ENCODE data around the gene ACE2.

Gene ACE2

DNA sequence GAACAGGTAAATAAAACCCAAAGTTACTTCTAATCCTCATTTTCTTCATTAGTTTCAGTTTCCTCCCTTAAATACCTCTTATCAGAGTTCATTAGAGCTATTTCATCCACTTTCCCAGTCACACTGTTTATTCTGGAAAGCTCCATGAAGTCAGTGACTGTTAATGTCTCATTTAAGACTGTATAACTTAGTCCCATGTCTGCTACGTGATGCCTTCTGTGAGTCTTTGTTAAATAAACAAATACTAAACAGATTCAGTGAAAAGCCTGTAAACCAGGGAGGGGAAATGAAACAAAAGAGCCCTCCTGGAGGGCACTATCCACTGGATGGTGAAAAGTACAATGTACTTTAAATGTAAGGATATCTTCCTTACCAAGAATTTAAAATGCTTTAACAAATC, 24.7 kb downstream of the ACE2 start:
- DNase-seq (ENCODE audit: low read depth in 1 of 2, low spot score in 1 of 2) = no peak

GRCh38 chrX:15574017-15574416, 26.7 kb downstream of the ACE2 start:
- DNase-seq (ENCODE audit: low read depth in 1 of 2, low spot score in 1 of 2) = no peak

DNA sequence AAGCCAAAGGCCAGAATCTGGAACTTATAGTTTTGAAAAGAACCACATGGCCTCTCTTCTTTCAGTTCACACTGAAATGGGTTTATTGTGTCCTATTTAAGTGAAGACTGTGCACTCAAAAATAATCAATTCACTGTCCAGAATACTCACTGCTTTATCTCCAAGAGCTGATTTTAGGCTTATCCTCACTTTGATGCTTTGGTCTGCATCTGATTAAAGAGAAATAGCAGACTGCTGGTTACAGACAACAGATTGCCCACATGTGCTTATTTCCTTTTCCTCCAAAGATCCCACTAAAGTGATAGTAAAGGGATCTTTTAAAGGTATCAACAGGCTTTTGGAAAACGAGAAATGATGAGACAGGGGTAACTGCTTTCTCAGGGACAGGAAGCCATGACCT, 30.6 kb downstream of the ACE2 start:
- DNase-seq (ENCODE audit: low read depth in 1 of 2, low spot score in 1 of 2) = no peak

- no peak for DNase-seq (ENCODE audit: low read depth in 1 of 2, low spot score in 1 of 2)
Observed at GRCh38 chrX:15567886-15568616, 32.7 kb downstream of the ACE2 start.

- no peak for DNase-seq (ENCODE audit: low read depth in 1 of 2, low spot score in 1 of 2)
Observed at GRCh38 chrX:15567267-15567666, 33.5 kb downstream of the ACE2 start.

- no peak for DNase-seq (ENCODE audit: low read depth in 1 of 2, low spot score in 1 of 2)
Observed at GRCh38 chrX:15566244-15566643, 34.5 kb downstream of the ACE2 start.

- no peak for DNase-seq (ENCODE audit: low read depth in 1 of 2, low spot score in 1 of 2)
Observed at GRCh38 chrX:15564981-15565579, 35.7 kb downstream of the ACE2 start.

- no peak for DNase-seq (ENCODE audit: low read depth in 1 of 2, low spot score in 1 of 2)
Observed at GRCh38 chrX:15563056-15563455, 37.7 kb downstream of the ACE2 start.

- DNase-seq (ENCODE audit: low read depth in 1 of 2, low spot score in 1 of 2) = no peak
Observed at GRCh38 chrX:15560924-15561323, 39.8 kb downstream of the ACE2 start.

DNA sequence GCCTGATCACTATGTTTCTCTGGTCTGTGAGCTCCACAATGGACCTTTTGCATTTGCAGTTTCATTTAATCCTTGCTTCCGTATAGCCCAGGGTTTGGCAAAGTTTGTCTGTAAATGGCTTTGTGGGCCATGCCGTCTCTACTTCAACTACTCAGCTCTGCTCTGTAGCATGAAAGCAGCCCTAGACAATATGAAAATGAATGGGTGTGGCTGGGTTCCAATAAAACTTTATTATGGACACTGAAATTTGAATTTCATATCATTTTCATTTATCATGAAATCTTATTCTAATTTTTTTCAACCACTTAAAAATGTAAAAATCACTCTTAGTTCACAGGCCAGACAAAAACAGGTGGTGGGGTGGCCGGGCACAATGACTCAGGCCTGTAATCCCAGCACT, 41.5 kb downstream of the ACE2 start:
- DNase-seq (ENCODE audit: low read depth in 1 of 2, low spot score in 1 of 2) = no peak

GRCh38 chrX:15549189-15550012, 51.4 kb downstream of the ACE2 start:
- no peak for DNase-seq (ENCODE audit: low read depth in 1 of 2, low spot score in 1 of 2)

DNA sequence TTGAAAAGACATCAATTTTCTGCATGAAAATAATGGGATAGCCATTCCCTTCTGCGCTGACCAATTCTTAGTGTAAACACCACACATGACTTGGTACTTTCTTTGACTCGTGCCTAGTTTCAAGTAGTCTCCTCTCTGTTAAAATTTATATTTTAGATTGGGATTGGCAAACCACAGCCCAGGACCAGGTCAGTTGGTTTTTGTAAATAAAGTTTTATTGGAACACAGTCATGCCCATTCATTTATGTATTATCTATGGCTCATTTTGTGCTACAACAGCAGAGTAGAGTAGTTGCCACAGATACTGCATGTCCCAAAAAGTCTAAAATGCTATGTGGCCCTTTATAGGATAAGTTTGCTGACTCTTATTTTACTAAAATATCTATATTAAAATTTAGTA, 53.4 kb downstream of the ACE2 start:
- DNase-seq (ENCODE audit: low read depth in 1 of 2, low spot score in 1 of 2) = no peak

GRCh38 chrX:15546745-15547144, 54.0 kb downstream of the ACE2 start:
- DNase-seq (ENCODE audit: low read depth in 1 of 2, low spot score in 1 of 2) = no peak

DNA sequence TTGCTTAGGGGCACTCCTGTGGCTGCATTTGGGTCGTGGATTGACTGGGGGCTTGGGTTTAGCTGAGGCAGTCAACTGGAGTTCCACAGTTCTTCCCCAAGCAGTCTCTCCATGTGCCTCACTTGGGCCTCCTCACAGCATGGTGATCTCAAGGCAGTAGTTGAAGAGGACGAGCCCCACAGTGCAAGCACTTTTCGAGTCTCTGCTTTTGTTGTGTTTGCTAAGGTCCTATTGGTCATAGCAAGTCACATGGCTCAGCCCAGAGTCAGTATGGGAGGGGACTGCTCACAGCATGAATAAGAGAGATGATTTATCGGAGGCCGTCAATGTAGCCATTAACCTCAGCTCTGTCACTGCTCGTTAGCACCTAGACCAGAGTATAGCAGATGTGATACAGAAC, 70.4 kb downstream of the ACE2 start:
- DNase-seq (ENCODE audit: low read depth in 1 of 2, low spot score in 1 of 2) = no peak

DNA sequence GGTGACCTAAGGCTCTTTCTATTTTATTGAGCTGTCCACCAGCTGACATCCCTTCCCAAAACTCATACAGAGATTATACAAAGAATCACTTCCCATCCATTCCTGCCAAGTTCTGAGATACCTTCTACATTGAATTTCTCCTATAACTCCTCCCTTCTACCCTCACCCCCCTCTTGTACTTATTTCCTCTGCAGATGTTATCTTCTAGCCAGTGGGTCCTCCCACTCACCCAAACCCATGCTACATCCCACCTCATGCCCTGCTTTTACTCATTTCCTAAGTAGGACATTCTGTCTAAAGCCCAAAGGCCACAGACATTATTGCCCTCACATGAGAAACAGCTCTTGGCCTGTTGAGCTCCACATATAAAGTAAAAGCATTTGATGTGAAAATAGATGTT, 71.6 kb downstream of the ACE2 start:
- no peak for DNase-seq (ENCODE audit: low read depth in 1 of 2, low spot score in 1 of 2)

DNA sequence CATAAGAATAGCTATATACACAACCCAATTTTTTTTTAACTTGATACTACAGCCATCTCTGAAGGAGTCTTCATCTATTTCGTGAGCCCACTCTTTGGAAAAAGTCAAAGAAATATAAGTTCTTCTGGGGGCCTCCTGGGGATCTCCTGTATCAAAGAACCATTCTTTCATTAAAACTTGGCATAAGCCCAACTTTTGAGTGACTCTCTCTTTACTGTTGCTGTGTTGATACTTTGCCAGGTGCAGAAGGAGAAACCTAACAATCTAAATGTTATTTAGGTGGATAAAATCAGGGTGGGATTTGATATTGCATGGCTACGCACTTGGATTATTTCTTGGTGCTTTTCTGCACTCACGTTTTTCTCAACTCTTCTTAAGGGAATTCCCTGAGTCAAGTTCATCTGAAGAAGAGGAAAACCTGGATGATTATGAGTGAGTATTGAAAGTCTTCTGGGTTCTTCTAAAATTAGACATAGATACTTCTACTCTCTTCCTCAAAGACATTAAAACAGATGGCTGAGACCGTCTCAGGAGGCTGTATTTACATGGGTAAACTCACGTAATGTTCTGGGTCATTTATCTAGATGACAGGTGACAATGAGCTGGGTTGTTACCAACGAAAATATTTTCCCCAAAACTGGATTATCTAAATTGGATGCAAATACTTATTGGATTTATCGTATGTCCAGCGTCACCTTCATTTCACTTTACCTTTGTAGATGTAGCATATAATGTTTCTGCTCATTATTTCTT, 74.9 kb downstream of the ACE2 start:
- DNase-seq (ENCODE audit: low read depth in 1 of 2, low spot score in 1 of 2) = no peak

DNA sequence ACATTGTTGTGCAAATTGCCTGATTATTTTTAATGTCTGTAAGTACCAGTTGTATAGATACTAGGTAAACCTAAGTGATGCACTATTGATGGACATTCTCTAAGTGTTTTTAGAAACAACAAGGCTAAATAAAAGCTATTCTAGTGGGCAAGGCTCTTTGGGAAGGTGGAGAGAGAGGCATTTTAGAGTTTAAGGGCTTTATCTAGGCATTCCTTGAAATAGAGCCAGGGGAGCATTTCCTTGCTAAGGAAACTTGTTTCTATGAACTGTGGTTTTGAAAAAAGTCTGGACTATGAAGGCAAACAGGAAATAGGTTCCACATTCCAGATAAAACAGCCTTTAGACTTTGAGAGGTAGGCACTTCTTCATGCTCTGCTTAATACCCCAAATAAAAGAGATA, 76.3 kb downstream of the ACE2 start:
- DNase-seq (ENCODE audit: low read depth in 1 of 2, low spot score in 1 of 2) = no peak

DNA sequence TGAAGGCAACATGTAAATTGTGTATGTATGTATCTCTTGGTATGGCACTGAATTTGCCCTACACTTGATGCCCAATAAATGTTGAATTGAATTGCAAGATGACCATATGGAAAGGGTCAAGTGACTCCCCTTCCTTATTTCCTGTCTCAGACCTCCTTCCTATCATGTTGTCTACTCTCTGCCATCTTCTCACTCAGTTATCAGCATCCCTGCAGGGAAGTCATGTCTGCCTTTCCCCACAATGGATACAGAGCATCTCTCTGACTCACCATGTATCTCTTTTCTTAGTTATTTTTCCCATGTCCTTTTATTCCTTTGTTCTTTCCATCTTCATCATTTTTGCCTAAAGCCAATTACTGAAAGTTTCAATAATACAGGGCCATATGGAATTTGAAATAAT, 77.7 kb downstream of the ACE2 start:
- no peak for DNase-seq (ENCODE audit: low read depth in 1 of 2, low spot score in 1 of 2)

DNA sequence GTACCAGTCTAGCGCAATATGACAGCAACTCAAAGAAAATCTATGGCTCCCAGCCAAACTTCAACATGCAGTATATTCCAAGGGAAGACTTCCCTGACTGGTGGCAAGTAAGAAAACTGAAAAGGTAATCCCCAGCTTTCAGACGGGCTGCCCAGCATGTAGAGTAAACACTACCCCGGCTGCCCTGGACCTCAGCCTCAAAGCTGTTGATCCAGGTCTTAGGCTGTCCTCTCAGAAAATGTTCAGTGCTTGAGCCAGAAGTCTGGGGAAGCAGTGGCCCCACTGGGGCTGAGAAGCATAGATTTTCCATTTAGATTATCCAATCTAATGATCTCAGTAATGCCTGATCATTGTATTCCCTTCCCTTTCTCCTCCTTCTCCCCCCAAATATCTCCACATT, 78.3 kb downstream of the ACE2 start:
- no peak for DNase-seq (ENCODE audit: low read depth in 1 of 2, low spot score in 1 of 2)

DNA sequence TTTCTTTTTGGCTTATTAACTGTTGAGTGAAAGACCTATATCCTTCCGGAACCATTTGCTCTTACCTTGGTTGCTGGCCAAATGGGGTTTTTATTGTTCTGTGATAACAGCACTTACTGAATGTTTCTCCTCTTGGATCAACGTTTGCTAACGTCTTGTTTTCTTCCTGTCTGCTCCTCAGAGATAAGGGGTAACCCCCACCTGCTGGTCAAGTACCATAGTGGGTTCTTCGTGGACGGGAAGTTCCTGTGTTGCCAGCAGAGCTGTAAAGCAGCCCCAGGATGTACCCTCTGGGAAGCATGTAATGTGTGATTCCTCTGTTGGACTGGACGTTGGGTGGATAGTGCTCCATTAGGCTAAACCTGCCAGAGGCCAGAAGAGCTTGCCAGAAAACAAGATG, 84.8 kb downstream of the ACE2 start:
- no peak for DNase-seq (ENCODE audit: low read depth in 1 of 2, low spot score in 1 of 2)

GRCh38 chrX:15514279-15514678, 86.5 kb downstream of the ACE2 start:
- no peak for DNase-seq (ENCODE audit: low read depth in 1 of 2, low spot score in 1 of 2)
